Measurements from ENCODE around the gene DUSP10.

The DUSP10 gene

GRCh38 chr1:221714227-221715152, 27.4 kb downstream of the DUSP10 start:
- no peak for DNase-seq (ENCODE audit: low read depth, low spot score)

- no peak for DNase-seq (ENCODE audit: low read depth, low spot score)
Observed at GRCh38 chr1:221712776-221713431, 29.0 kb downstream of the DUSP10 start.

- DNase-seq (ENCODE audit: low read depth, low spot score) = no peak
Observed at GRCh38 chr1:221712198-221712684, 29.6 kb downstream of the DUSP10 start.

GRCh38 chr1:221711656-221712055, 30.2 kb downstream of the DUSP10 start:
- no peak for DNase-seq (ENCODE audit: low read depth, low spot score)

GRCh38 chr1:221711063-221711577, 30.8 kb downstream of the DUSP10 start:
- no peak for DNase-seq (ENCODE audit: low read depth, low spot score)

- DNase-seq (ENCODE audit: low read depth, low spot score) = no peak
Observed at GRCh38 chr1:221709854-221710253, 32.0 kb downstream of the DUSP10 start.

- DNase-seq (ENCODE audit: low read depth, low spot score) = no peak
Observed at GRCh38 chr1:221708987-221709386, 32.9 kb downstream of the DUSP10 start.

- DNase-seq (ENCODE audit: low read depth, low spot score) = no peak
Observed at GRCh38 chr1:221708076-221708571, 33.8 kb downstream of the DUSP10 start.

GRCh38 chr1:221706876-221707582, 34.9 kb downstream of the DUSP10 start:
- no peak for DNase-seq (ENCODE audit: low read depth, low spot score)

- no peak for DNase-seq (ENCODE audit: low read depth, low spot score)
Observed at GRCh38 chr1:221706191-221706590, 35.7 kb downstream of the DUSP10 start.

GRCh38 chr1:221704306-221704705, 37.6 kb downstream of the DUSP10 start:
- DNase-seq (ENCODE audit: low read depth, low spot score) = no peak

- DNase-seq (ENCODE audit: low read depth, low spot score) = no peak
Observed at GRCh38 chr1:221701570-221702186, 40.2 kb downstream of the DUSP10 start.

- DNase-seq (ENCODE audit: low read depth, low spot score) = no peak
Observed at GRCh38 chr1:221700948-221701347, 40.9 kb downstream of the DUSP10 start.

- no peak for DNase-seq (ENCODE audit: low read depth, low spot score)
Observed at GRCh38 chr1:221700536-221700935, 41.4 kb downstream of the DUSP10 start.

- DNase-seq (ENCODE audit: low read depth, low spot score) = no peak
Observed at GRCh38 chr1:221699978-221700519, 41.8 kb downstream of the DUSP10 start.

GRCh38 chr1:221699577-221699976, 42.3 kb downstream of the DUSP10 start:
- no peak for DNase-seq (ENCODE audit: low read depth, low spot score)

- DNase-seq (ENCODE audit: low read depth, low spot score) = no peak
Observed at GRCh38 chr1:221698579-221699349, 43.1 kb downstream of the DUSP10 start.

- no peak for DNase-seq (ENCODE audit: low read depth, low spot score)
Observed at GRCh38 chr1:221697923-221698425, 43.9 kb downstream of the DUSP10 start.

- DNase-seq (ENCODE audit: low read depth, low spot score) = no peak
Observed at GRCh38 chr1:221696718-221697461, 45.0 kb downstream of the DUSP10 start.

All from iPS DF 19.7 (cell line).